CD8-positive, alpha-beta memory T cell (primary cell): ENCODE data around the gene TRIM33. TPM values are rescaled to one million over a fixed set of nuclear protein-coding genes. Genes with fewer than 3 reads are reported as not detected.
"Not testable (repeated sequence)": the region's sequence is repeated elsewhere in the genome, so short reads cannot be mapped to it uniquely, and the experiment has no call there.

Source experiments
- CTCF ChIA-PET: fragments of 350-600 bp; sonication (Branson Sonifier 250); formaldehyde crosslinking; loops from one replicate; lab custom pipeline; 2021; ENCODE audit warnings: antibody characterized with exemption; lab: Charles Lee
- POLR2A ChIA-PET: fragments of 350-600 bp; sonication (Branson Sonifier 250); formaldehyde crosslinking; loops from one replicate; lab custom pipeline; 2021; ENCODE audit warnings: antibody characterized with exemption; lab: Charles Lee
- DNase-seq, 5 donors: peaks; one replicate each; pipeline versions ENCODE4 v3.0.0 to v3.0.0-alpha.2; 2020 to 2022; ENCODE audit warnings: mixed read lengths in 1 of 5
- H3K27ac ChIP-seq: one replicate; pipeline ENCODE4 v1.7.0; 2013; ENCODE audit warnings: low read depth, mild to moderate bottlenecking, low read length, moderate library complexity
- H3K27me3 ChIP-seq: 2 replicates; pipeline ENCODE4 v1.7.0; 2013; ENCODE audit warnings: low read length, mild to moderate bottlenecking; ENCODE audit not compliant: insufficient read depth, poor library complexity, severe bottlenecking
- H3K36me3 ChIP-seq: 2 replicates; pipeline ENCODE4 v1.7.0; 2013; ENCODE audit warnings: mild to moderate bottlenecking, low read length, moderate library complexity; ENCODE audit not compliant: insufficient read depth
- H3K4me1 ChIP-seq: 2 replicates; pipeline ENCODE4 v1.7.0; 2013; ENCODE audit warnings: mild to moderate bottlenecking, low read length, moderate library complexity; ENCODE audit not compliant: insufficient read depth
- H3K4me3 ChIP-seq: 2 replicates; pipeline ENCODE4 v1.7.0; 2013; ENCODE audit warnings: mild to moderate bottlenecking, low read length
- H3K9me3 ChIP-seq: 2 replicates; pipeline ENCODE4 v1.7.0; 2013; ENCODE audit warnings: mild to moderate bottlenecking, low read length
- H3K27ac Mint-ChIP-seq, 8 donors: one replicate each; pipeline ENCODE4 v1.8.0; 2020 to 2021; ENCODE audit warnings: mixed read lengths in 8 of 8, mild to moderate bottlenecking in 6 of 8, inconsistent platforms in 3 of 8, moderate library complexity in 3 of 8
- H3K27me3 Mint-ChIP-seq, 2 donors: one replicate each; pipeline ENCODE4 v1.8.0; 2020 to 2021; ENCODE audit warnings: mixed read lengths in 2 of 2, mild to moderate bottlenecking in 1 of 2, moderate library complexity in 1 of 2
- H3K36me3 Mint-ChIP-seq, 3 donors: one replicate each; pipeline ENCODE4 v1.8.0; 2020 to 2021; ENCODE audit warnings: mixed read lengths in 3 of 3, inconsistent platforms in 1 of 3, mild to moderate bottlenecking in 1 of 3
- H3K4me1 Mint-ChIP-seq, 3 donors: one replicate each; pipeline ENCODE4 v1.8.0; 2020 to 2021; ENCODE audit warnings: mixed read lengths in 3 of 3, inconsistent platforms in 1 of 3, mild to moderate bottlenecking in 1 of 3
- H3K4me3 Mint-ChIP-seq, 7 donors: one replicate each; pipeline ENCODE4 v1.8.0; 2020 to 2021; ENCODE audit warnings: mixed read lengths in 7 of 7, mild to moderate bottlenecking in 6 of 7, moderate library complexity in 4 of 7, inconsistent platforms in 2 of 7
- H3K9me3 Mint-ChIP-seq, 5 donors: one replicate each; pipeline ENCODE4 v1.8.0; 2020 to 2022; ENCODE audit warnings: mixed read lengths in 5 of 5, mild to moderate bottlenecking in 3 of 5, moderate library complexity in 2 of 5, inconsistent platforms in 1 of 5
- polyA plus RNA-seq: library from polyadenylated mRNA; unstranded; fragments of 300-500 nt; fragmentation: Illumina TruSeq; gene quantifications from one replicate; pipeline ENCODE4 v1.2.3, GENCODE V29; 2021
- total RNA-seq, 2 experiments: library from RNA; stranded (reverse); gene quantifications; one replicate each; pipeline ENCODE4 v1.2.3, GENCODE V29; 2021

The TRIM33 gene
- total and polyA plus RNA-seq, 3 experiments from 2014 or later, result 32.0 to 45.3 (median 35.6) TPM

- no peaks in the 10 kb centered on the region for H3K36me3 ChIP-seq
- H3K4me3 Mint-ChIP-seq, result no peak overlapping the region
- peaks cover 25% of the 10 kb centered on the region for H3K4me1 ChIP-seq
- peaks cover 0 to 7% (median 4%) of the 10 kb centered on the region in 5 donors for H3K9me3 Mint-ChIP-seq
- peaks cover 61 to 84% (median 80%) of the 10 kb centered on the region in 3 donors for H3K4me1 Mint-ChIP-seq
- H3K36me3 Mint-ChIP-seq, result peaks cover 10 to 18% (median 13%) of the 10 kb centered on the region in 3 donors
- DNase-seq, result no peak
- POLR2A ChIA-PET, result no interaction called here
- no peak overlapping the region for H3K4me3 ChIP-seq
- H3K9me3 ChIP-seq, result no peaks in the 10 kb centered on the region
- H3K27ac Mint-ChIP-seq, result peak overlapping the region in 2 of 8 donors; percentile 4 to 23
- H3K27ac ChIP-seq, result no peak overlapping the region
- H3K27me3 ChIP-seq, result no peaks in the 10 kb centered on the region
- H3K27me3 Mint-ChIP-seq, result no peaks in the 10 kb centered on the region
- CTCF ChIA-PET, result no interaction called here
Observed at GRCh38 chr1:114492978-114493377, 18.0 kb downstream of the TRIM33 start.

GRCh38 chr1:114490274-114490693 lies 20.7 kb downstream of the TRIM33 start:
- Histone ChIP-seq H3K9me3 (no peaks in the 10 kb centered on the region), H3K36me3 (no peaks in the 10 kb centered on the region), H3K4me3 (no peak overlapping the region), H3K27ac (no peak overlapping the region), H3K27me3 (no peaks in the 10 kb centered on the region), H3K4me1 (peaks cover 19% of the 10 kb centered on the region)
- Mint-ChIP-seq H3K27ac (peak overlapping the region in 4 of 8 donors; percentile 4 to 75 (median 44)), H3K36me3 (peaks cover 10 to 17% (median 13%) of the 10 kb centered on the region in 3 donors), H3K9me3 (peaks cover 0 to 7% (median 4%) of the 10 kb centered on the region in 5 donors), H3K27me3 (no peaks in the 10 kb centered on the region), H3K4me1 (peaks cover 59 to 85% (median 77%) of the 10 kb centered on the region in 3 donors), H3K4me3 (peak overlapping the region in 2 of 7 donors; percentile 17 to 36)
- POLR2A ChIA-PET, result no interaction called here
- DNase-seq, result no peak
- CTCF ChIA-PET, result no interaction called here

- H3K4me3 ChIP-seq, result no peak overlapping the region
- H3K36me3 Mint-ChIP-seq, result peaks cover 9 to 16% (median 13%) of the 10 kb centered on the region in 3 donors
- H3K27ac Mint-ChIP-seq, result peak overlapping the region; percentile 10 to 86 (median 55)
- H3K9me3 ChIP-seq, result no peaks in the 10 kb centered on the region
- no peak overlapping the region for H3K27ac ChIP-seq
- no peak for DNase-seq
- H3K27me3 ChIP-seq, result no peaks in the 10 kb centered on the region
- CTCF ChIA-PET, result no interaction called here
- POLR2A ChIA-PET, result no interaction called here
- H3K9me3 Mint-ChIP-seq, result peaks cover 0 to 7% (median 4%) of the 10 kb centered on the region in 5 donors
- H3K4me1 ChIP-seq, result peaks cover 19% of the 10 kb centered on the region
- no peaks in the 10 kb centered on the region for H3K27me3 Mint-ChIP-seq
- H3K4me3 Mint-ChIP-seq, result peak overlapping the region in 4 of 7 donors; percentile 15 to 44 (median 26)
- H3K4me1 Mint-ChIP-seq, result peaks cover 56 to 80% (median 74%) of the 10 kb centered on the region in 3 donors
- H3K36me3 ChIP-seq, result no peaks in the 10 kb centered on the region
Observed at GRCh38 chr1:114488739-114489138, 22.3 kb downstream of the TRIM33 start.

- H3K4me3 ChIP-seq, result no peak overlapping the region
- Mint-ChIP-seq H3K36me3 (peaks cover 0 to 8% (median 0%) of the 10 kb centered on the region in 3 donors), H3K4me1 (peaks cover 54 to 76% (median 72%) of the 10 kb centered on the region in 3 donors), H3K4me3 (no peak overlapping the region), H3K27ac (peak overlapping the region in 2 of 8 donors; percentile 71 to 74), H3K27me3 (no peaks in the 10 kb centered on the region), H3K9me3 (peaks cover 0 to 2% (median 0%) of the 10 kb centered on the region in 5 donors)
- no peak overlapping the region for H3K27ac ChIP-seq
- DNase-seq, result no peak
- H3K9me3 ChIP-seq, result no peaks in the 10 kb centered on the region
- no peaks in the 10 kb centered on the region for H3K36me3 ChIP-seq
- no peaks in the 10 kb centered on the region for H3K27me3 ChIP-seq
- POLR2A ChIA-PET, result no interaction called here
- peaks cover 25% of the 10 kb centered on the region for H3K4me1 ChIP-seq
- CTCF ChIA-PET, result no interaction called here
Observed at GRCh38 chr1:114485286-114485685, 25.7 kb downstream of the TRIM33 start.

DNA sequence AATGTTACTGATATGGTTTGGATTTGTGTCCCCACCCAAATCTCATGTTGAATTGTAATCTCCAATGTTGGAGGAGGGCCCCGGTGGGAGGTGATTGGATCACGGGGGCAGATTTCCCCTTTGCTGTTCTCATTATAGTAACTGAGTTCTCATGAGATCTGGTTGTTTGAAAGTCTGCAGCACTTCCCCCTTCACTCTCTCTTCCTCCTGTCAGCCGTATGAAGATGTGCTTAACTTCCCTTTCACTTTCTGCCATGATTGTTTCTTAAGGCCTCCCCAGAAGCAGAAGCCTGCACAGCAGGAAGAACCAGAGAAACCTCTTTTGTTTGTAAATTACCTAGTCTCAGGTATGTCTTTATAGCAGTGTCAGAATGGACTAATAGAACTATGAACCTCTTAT lies 28.4 kb downstream of the TRIM33 start:
- no peak overlapping the region for H3K4me3 ChIP-seq
- DNase-seq, result peak in 2 of 5 donors; percentile 11 to 14
- H3K9me3 Mint-ChIP-seq, result peaks cover 0 to 6% (median 3%) of the 10 kb centered on the region in 5 donors
- H3K4me3 Mint-ChIP-seq, result peak overlapping the region in 5 of 7 donors; percentile 8 to 55 (median 38)
- no peaks in the 10 kb centered on the region for H3K9me3 ChIP-seq
- POLR2A ChIA-PET, result no interaction called here
- no peaks in the 10 kb centered on the region for H3K36me3 ChIP-seq
- peaks cover 3 to 15% (median 7%) of the 10 kb centered on the region in 3 donors for H3K36me3 Mint-ChIP-seq
- no peaks in the 10 kb centered on the region for H3K27me3 ChIP-seq
- H3K27ac Mint-ChIP-seq, result peak overlapping the region; percentile 14 to 95 (median 50)
- H3K27me3 Mint-ChIP-seq, result no peaks in the 10 kb centered on the region
- peak overlapping the region; percentile 2 for H3K27ac ChIP-seq
- H3K4me1 ChIP-seq, result peaks cover 14% of the 10 kb centered on the region
- H3K4me1 Mint-ChIP-seq, result peaks cover 48 to 70% (median 69%) of the 10 kb centered on the region in 3 donors
- CTCF ChIA-PET, result no interaction called here

DNA sequence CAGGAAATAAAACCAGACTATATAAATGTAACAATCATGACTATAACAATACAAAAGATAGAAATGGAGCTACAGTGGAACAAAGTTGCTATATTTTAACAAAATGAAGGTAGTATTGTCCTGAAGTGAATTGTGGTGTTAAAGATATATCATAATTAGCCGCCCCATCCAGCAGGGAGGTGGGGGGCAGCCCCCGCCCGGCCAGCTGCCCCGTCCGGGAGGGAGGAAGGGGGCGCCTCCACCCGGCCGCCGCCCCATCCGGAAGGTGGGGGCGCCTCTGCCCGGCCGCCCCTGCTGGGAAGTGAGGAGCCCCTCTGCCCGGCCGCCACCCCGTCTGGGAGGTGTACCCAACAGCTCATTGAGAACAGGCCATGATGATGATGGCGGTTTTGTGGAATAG lies 31.4 kb downstream of the TRIM33 start:
- H3K4me1 Mint-ChIP-seq, result peaks cover 62 to 76% (median 76%) of the 10 kb centered on the region in 3 donors
- H3K27ac ChIP-seq, POLR2A ChIA-PET, CTCF ChIA-PET, H3K36me3 ChIP-seq, H3K4me3 ChIP-seq, H3K9me3 ChIP-seq, H3K27me3 Mint-ChIP-seq, H3K9me3 Mint-ChIP-seq, H3K27me3 ChIP-seq, DNase-seq: not testable (repeated sequence)
- peak overlapping the region in 2 of 8 donors; percentile 14 to 37 for H3K27ac Mint-ChIP-seq
- peaks cover 3 to 13% (median 7%) of the 10 kb centered on the region in 3 donors for H3K36me3 Mint-ChIP-seq
- H3K4me1 ChIP-seq, result peaks cover 26% of the 10 kb centered on the region
- peak overlapping the region in 1 of 7 donors; percentile 18 for H3K4me3 Mint-ChIP-seq

GRCh38 chr1:114479134-114479533 lies 31.9 kb downstream of the TRIM33 start:
- Mint-ChIP-seq H3K27ac (peak overlapping the region in 4 of 8 donors; percentile 0 to 72 (median 26)), H3K4me3 (peak overlapping the region in 4 of 7 donors; percentile 24 to 57 (median 34)), H3K4me1 (peaks cover 62 to 78% (median 76%) of the 10 kb centered on the region in 3 donors), H3K9me3 (peaks cover 0 to 6% (median 3%) of the 10 kb centered on the region in 5 donors), H3K27me3 (no peaks in the 10 kb centered on the region), H3K36me3 (peaks cover 3 to 13% (median 7%) of the 10 kb centered on the region in 3 donors)
- DNase-seq, result no peak
- no peaks in the 10 kb centered on the region for H3K36me3 ChIP-seq
- POLR2A ChIA-PET, result no interaction called here
- H3K27me3 ChIP-seq, result no peaks in the 10 kb centered on the region
- H3K9me3 ChIP-seq, result no peaks in the 10 kb centered on the region
- peaks cover 26% of the 10 kb centered on the region for H3K4me1 ChIP-seq
- no peak overlapping the region for H3K4me3 ChIP-seq
- CTCF ChIA-PET, result no interaction called here
- no peak overlapping the region for H3K27ac ChIP-seq

DNA sequence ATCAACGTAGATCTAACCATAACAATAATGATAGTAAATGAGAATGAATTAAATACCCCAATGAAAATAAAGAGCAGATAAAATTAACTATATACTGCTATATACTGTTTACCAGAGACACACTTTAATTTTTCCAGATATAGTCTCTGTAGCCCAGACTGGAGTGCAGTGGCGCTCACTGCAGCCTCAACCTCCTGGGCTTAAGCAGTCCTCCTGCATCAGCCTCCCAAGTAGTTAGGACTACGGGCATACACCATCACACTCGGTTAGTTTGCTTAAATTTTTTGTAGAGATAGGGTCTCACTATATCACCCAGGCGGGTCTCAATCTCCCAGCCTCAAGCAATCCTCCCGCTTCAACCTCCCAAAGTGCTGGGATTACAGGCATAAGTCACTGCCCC lies 37.2 kb downstream of the TRIM33 start:
- peaks cover 13% of the 10 kb centered on the region for H3K4me1 ChIP-seq
- no peak overlapping the region for H3K27ac ChIP-seq
- Mint-ChIP-seq H3K36me3 (peaks cover 3 to 15% (median 9%) of the 10 kb centered on the region in 3 donors), H3K9me3 (no peaks in the 10 kb centered on the region), H3K4me1 (peaks cover 54 to 84% (median 84%) of the 10 kb centered on the region in 3 donors), H3K4me3 (peak overlapping the region in 2 of 7 donors; percentile 1 to 63), H3K27ac (peak overlapping the region in 3 of 8 donors; percentile 21 to 89 (median 26)), H3K27me3 (no peaks in the 10 kb centered on the region)
- no peak for DNase-seq
- no peaks in the 10 kb centered on the region for H3K36me3 ChIP-seq
- H3K27me3 ChIP-seq, result no peaks in the 10 kb centered on the region
- H3K4me3 ChIP-seq, result no peak overlapping the region
- ChIA-PET CTCF (no interaction called here), POLR2A (no interaction called here)
- no peaks in the 10 kb centered on the region for H3K9me3 ChIP-seq
